ENCODE data around the gene F2RL2. TPM values are rescaled to one million over a fixed set of nuclear protein-coding genes. Genes with fewer than 3 reads are reported as not detected.

Gene F2RL2
- total RNA-seq, 1 experiment from 2014 or later: 0.11 TPM

GRCh38 chr5:76669245-76669644 lies 46.0 kb upstream of the F2RL2 start:
- POLR2A ChIA-PET (ENCODE audit: unreplicated experiment): no interaction called here
- CTCF ChIA-PET: no interaction called here
- intact Hi-C loops (cut with micrococcal nuclease): no loop called here

DNA sequence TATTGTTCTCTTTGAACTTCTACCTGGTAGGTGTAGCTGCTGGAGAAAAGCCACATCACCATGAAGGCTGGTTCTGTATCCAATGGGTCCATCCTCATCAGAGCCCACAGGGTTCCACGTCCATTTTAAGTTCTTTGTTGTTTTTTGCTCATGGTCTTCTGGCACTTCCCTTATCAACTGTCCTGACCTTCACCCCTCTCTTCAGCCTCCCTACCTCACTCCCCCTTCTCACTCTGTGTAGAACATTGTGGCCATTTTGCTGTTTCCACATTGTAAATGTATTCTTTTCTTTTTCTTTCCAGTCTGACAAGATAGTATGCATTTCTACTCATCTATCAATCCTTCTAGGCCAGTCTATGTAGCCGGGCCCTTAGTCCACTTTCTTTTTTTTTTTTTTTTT lies 44.3 kb upstream of the F2RL2 start:
- BruUV-seq (replicated peaks): no TSS peak
- Histone ChIP-seq H3K27me3 (ENCODE audit: low read length) (no peaks in the 10 kb centered on the region), H2AFZ (ENCODE audit: low read length) (no peak overlapping the region), H3K27ac (ENCODE audit: low read length) (no peak overlapping the region), H4K20me1 (ENCODE audit: low read length) (no peaks in the 10 kb centered on the region), H3K9me3 (ENCODE audit: low read length) (no peaks in the 10 kb centered on the region), H3K4me2 (ENCODE audit: low read length) (no peak overlapping the region), H3F3A (ENCODE audit: low read length, unreplicated experiment) (no peaks in the 10 kb centered on the region), H3K9me2 (replicated peaks; ENCODE audit: low read length) (no peaks in the 10 kb centered on the region), H3K36me3 (ENCODE audit: low read depth, low read length) (no peaks in the 10 kb centered on the region), H3K4me1 (ENCODE audit: insufficient read depth, low read length) (0 out of 2 replicates have a peak, but pooled peaks cover 5% of the 10 kb centered on the region), H3K4me3 (ENCODE audit: low read length) (no peak overlapping the region), H3K79me2 (ENCODE audit: low read length) (no peaks in the 10 kb centered on the region), H3K9ac (ENCODE audit: low read length) (no peak overlapping the region)
- CTCF ChIA-PET: no interaction called here
- POLR2A ChIA-PET (ENCODE audit: unreplicated experiment): no interaction called here
- ATAC-seq (no peak), DNase-seq (no peak)
- intact Hi-C loops (cut with micrococcal nuclease): no loop called here
- TF ChIP-seq EZH2phosphoT487 (IDR thresholded peaks at IDR 0.05; ENCODE audit: borderline replicate concordance, low read length) (no peak), CTCF (conservative IDR thresholded peaks at IDR 0.05; ENCODE audit: low read depth, low read length) (no peak), EZH2 (IDR thresholded peaks at IDR 0.05; ENCODE audit: low read length, unreplicated experiment) (no peak)

More at GRCh38 chr5:76669245-76669644, 46.0 kb upstream of the F2RL2 start:
- H3K4me3 ChIP-seq (ENCODE audit: low read length): no peak overlapping the region
- H3K4me1 ChIP-seq (ENCODE audit: insufficient read depth, low read length): 0 out of 2 replicates have a peak, but pooled peaks cover 5% of the 10 kb centered on the region
- BruUV-seq (replicated peaks): no TSS peak
- no peaks in the 10 kb centered on the region for H3K36me3 ChIP-seq (ENCODE audit: low read depth, low read length)
- no peaks in the 10 kb centered on the region for H3F3A ChIP-seq (ENCODE audit: low read length, unreplicated experiment)
- no peaks in the 10 kb centered on the region for H3K9me3 ChIP-seq (ENCODE audit: low read length)
- H4K20me1 ChIP-seq (ENCODE audit: low read length): no peaks in the 10 kb centered on the region
- H3K79me2 ChIP-seq (ENCODE audit: low read length): no peaks in the 10 kb centered on the region
- H3K9ac ChIP-seq (ENCODE audit: low read length): no peak overlapping the region
- no peaks in the 10 kb centered on the region for H3K27me3 ChIP-seq (ENCODE audit: low read length)
- no peaks in the 10 kb centered on the region for H3K9me2 ChIP-seq (replicated peaks; ENCODE audit: low read length)
- no peak overlapping the region for H3K4me2 ChIP-seq (ENCODE audit: low read length)
- no peak for TF ChIP-seq EZH2phosphoT487 (IDR thresholded peaks at IDR 0.05; ENCODE audit: borderline replicate concordance, low read length)
- no peak for TF ChIP-seq CTCF (conservative IDR thresholded peaks at IDR 0.05; ENCODE audit: low read depth, low read length)
- TF ChIP-seq EZH2 (IDR thresholded peaks at IDR 0.05; ENCODE audit: low read length, unreplicated experiment): no peak
- H3K27ac ChIP-seq (ENCODE audit: low read length): no peak overlapping the region
- no peak overlapping the region for H2AFZ ChIP-seq (ENCODE audit: low read length)
- DNase-seq (no peak), ATAC-seq (no peak)

GRCh38 chr5:76664079-76664478 lies 40.9 kb upstream of the F2RL2 start:
- no peaks in the 10 kb centered on the region for H3K9me2 ChIP-seq (replicated peaks; ENCODE audit: low read length)
- intact Hi-C loops (cut with micrococcal nuclease): no loop called here
- no peak for DNase-seq
- no TSS peak for BruUV-seq (replicated peaks)
- no peak overlapping the region for H2AFZ ChIP-seq (ENCODE audit: low read length)
- H3K27me3 ChIP-seq (ENCODE audit: low read length): no peaks in the 10 kb centered on the region
- no peak overlapping the region for H3K9ac ChIP-seq (ENCODE audit: low read length)
- no peaks in the 10 kb centered on the region for H3K9me3 ChIP-seq (ENCODE audit: low read length)
- H4K20me1 ChIP-seq (ENCODE audit: low read length): no peaks in the 10 kb centered on the region
- no peaks in the 10 kb centered on the region for H3K79me2 ChIP-seq (ENCODE audit: low read length)
- CTCF ChIA-PET: no interaction called here
- no peak overlapping the region for H3K27ac ChIP-seq (ENCODE audit: low read length)
- no peak overlapping the region for H3K4me2 ChIP-seq (ENCODE audit: low read length)
- H3K4me1 ChIP-seq (ENCODE audit: insufficient read depth, low read length): no peaks in the 10 kb centered on the region
- no peaks in the 10 kb centered on the region for H3F3A ChIP-seq (ENCODE audit: low read length, unreplicated experiment)
- no peak overlapping the region for H3K4me3 ChIP-seq (ENCODE audit: low read length)
- H3K36me3 ChIP-seq (ENCODE audit: low read depth, low read length): no peaks in the 10 kb centered on the region
- POLR2A ChIA-PET (ENCODE audit: unreplicated experiment): no interaction called here
- ATAC-seq: no peak
- TF ChIP-seq EZH2 (IDR thresholded peaks at IDR 0.05; ENCODE audit: low read length, unreplicated experiment) (no peak), EZH2phosphoT487 (IDR thresholded peaks at IDR 0.05; ENCODE audit: borderline replicate concordance, low read length) (no peak), CTCF (conservative IDR thresholded peaks at IDR 0.05; ENCODE audit: low read depth, low read length) (no peak)
